ENCODE measurements around the gene KIFBP. TPM values are rescaled to one million over a fixed set of nuclear protein-coding genes. Genes with fewer than 3 reads are reported as not detected.

The KIFBP gene
- total and polyA plus RNA-seq, 12 donors: 16.7 to 67.9 (median 51.6) TPM

- no peaks in the 10 kb centered on the region for H3K27me3 ChIP-seq
- ATAC-seq (no peak), DNase-seq (no peak)
- no peak for TF ChIP-seq CTCF (IDR thresholded peaks at IDR 0.05)
- no peak overlapping the region for H3K4me3 ChIP-seq
- intact Hi-C loops (cut with DNase I): no loop called here
- H3K9me3 ChIP-seq: no peaks in the 10 kb centered on the region
- 63 to 82% methylated on average over 3 of the region's 3 CpGs for WGBS, 2 donors
- H3K36me3 ChIP-seq: peaks cover 0 to 63% (median 11%) of the 10 kb centered on the region in 9 donors
- H3K4me1 ChIP-seq: peaks cover 0 to 4% (median 0%) of the 10 kb centered on the region in 9 donors
- no peak overlapping the region for H3K27ac ChIP-seq
Measured at GRCh38 chr10:69018613-69019012, 30.0 kb downstream of the KIFBP start.

GRCh38 chr10:69022611-69023010, 34.0 kb downstream of the KIFBP start:
- H3K27me3 ChIP-seq: no peaks in the 10 kb centered on the region
- no peaks in the 10 kb centered on the region for H3K4me1 ChIP-seq
- ATAC-seq (no peak), DNase-seq (no peak)
- peaks cover 0 to 23% (median 0%) of the 10 kb centered on the region in 9 donors for H3K36me3 ChIP-seq
- no peak for TF ChIP-seq CTCF (IDR thresholded peaks at IDR 0.05)
- no peak overlapping the region for H3K4me3 ChIP-seq
- intact Hi-C loops (cut with DNase I): no loop called here
- no peak overlapping the region for H3K27ac ChIP-seq
- 98 to 99% methylated on average over 19 of the region's 19 CpGs for WGBS, 2 donors
- H3K9me3 ChIP-seq: no peaks in the 10 kb centered on the region

GRCh38 chr10:69025370-69025896, 36.8 kb downstream of the KIFBP start:
- no peak overlapping the region for H3K4me3 ChIP-seq
- 84% methylated on average over 4 of the region's 4 CpGs for WGBS, 2 donors
- no peak overlapping the region for H3K27ac ChIP-seq
- H3K36me3 ChIP-seq: peaks cover 0 to 3% (median 0%) of the 10 kb centered on the region in 9 donors
- no peaks in the 10 kb centered on the region for H3K27me3 ChIP-seq
- H3K9me3 ChIP-seq: no peaks in the 10 kb centered on the region
- intact Hi-C loops (cut with DNase I): no loop called here
- DNase-seq (no peak), ATAC-seq (no peak)
- TF ChIP-seq CTCF (IDR thresholded peaks at IDR 0.05): no peak
- H3K4me1 ChIP-seq: no peaks in the 10 kb centered on the region

GRCh38 chr10:69033256-69033655, 44.7 kb downstream of the KIFBP start:
- Histone ChIP-seq H3K27me3 (no peaks in the 10 kb centered on the region), H3K4me1 (peaks cover 0 to 7% (median 0%) of the 10 kb centered on the region in 9 donors), H3K27ac (no peak overlapping the region), H3K36me3 (no peaks in the 10 kb centered on the region), H3K4me3 (no peak overlapping the region), H3K9me3 (no peaks in the 10 kb centered on the region)
- WGBS, 2 donors: 80 to 89% methylated on average over 4 of the region's 4 CpGs
- TF ChIP-seq CTCF (IDR thresholded peaks at IDR 0.05): no peak
- ATAC-seq: no peak
- DNase-seq: no peak
- intact Hi-C loops (cut with DNase I): no loop called here
